Measurements from ENCODE around the gene SMIM5.
A peak's percentile ranks its signal among the peaks of the same experiment; 100 is the strongest.

- no peak for TF ChIP-seq CTCF (IDR thresholded peaks at IDR 0.05)
- peak; percentile 22 to 23 for TF ChIP-seq POLR2A (IDR thresholded peaks at IDR 0.05)
Observed at GRCh38 chr17:75642182-75642783, 9.0 kb downstream of the SMIM5 start.
